ENCODE results near the gene CNTNAP4. TPM values are rescaled to one million over a fixed set of nuclear protein-coding genes. Genes with fewer than 3 reads are reported as not detected.

Gene CNTNAP4
- total RNA-seq, 1 donor from 2014 or later, result not detected

- Mint-ChIP-seq H3K4me3 (ENCODE audit: low read depth) (no peak overlapping the region), H3K4me1 (ENCODE audit: low read depth) (no peaks in the 10 kb centered on the region), H3K36me3 (ENCODE audit: low read depth) (no peaks in the 10 kb centered on the region), H3K27ac (no peak overlapping the region), H3K9me3 (peaks cover 15% of the 10 kb centered on the region), H3K27me3 (ENCODE audit: low read depth) (no peaks in the 10 kb centered on the region)
- intact Hi-C loops (cut with micrococcal nuclease), result no loop called here
- DNase-seq (ENCODE audit: low spot score), result no peak
Measured at GRCh38 chr16:76487411-76488064, 210.3 kb downstream of the CNTNAP4 start.

- Mint-ChIP-seq H3K9me3 (peaks cover 19% of the 10 kb centered on the region), H3K4me1 (ENCODE audit: low read depth) (no peaks in the 10 kb centered on the region), H3K27ac (no peak overlapping the region), H3K36me3 (ENCODE audit: low read depth) (no peaks in the 10 kb centered on the region), H3K27me3 (ENCODE audit: low read depth) (no peaks in the 10 kb centered on the region), H3K4me3 (ENCODE audit: low read depth) (no peak overlapping the region)
- DNase-seq (ENCODE audit: low spot score), result no peak
- intact Hi-C loops (cut with micrococcal nuclease), result no loop called here
Measured at GRCh38 chr16:76488065-76488417, 210.8 kb downstream of the CNTNAP4 start.

GRCh38 chr16:76490036-76490639 is 212.9 kb downstream of the CNTNAP4 start:
- intact Hi-C loops (cut with micrococcal nuclease), result no loop called here
- Mint-ChIP-seq H3K4me1 (ENCODE audit: low read depth) (no peaks in the 10 kb centered on the region), H3K4me3 (ENCODE audit: low read depth) (no peak overlapping the region), H3K27ac (no peak overlapping the region), H3K36me3 (ENCODE audit: low read depth) (no peaks in the 10 kb centered on the region), H3K27me3 (ENCODE audit: low read depth) (no peaks in the 10 kb centered on the region), H3K9me3 (peaks cover 21% of the 10 kb centered on the region)
- no peak for DNase-seq (ENCODE audit: low spot score)

- Mint-ChIP-seq H3K36me3 (ENCODE audit: low read depth) (no peaks in the 10 kb centered on the region), H3K27ac (no peak overlapping the region), H3K4me3 (ENCODE audit: low read depth) (no peak overlapping the region), H3K4me1 (ENCODE audit: low read depth) (no peaks in the 10 kb centered on the region), H3K9me3 (peaks cover 11% of the 10 kb centered on the region), H3K27me3 (ENCODE audit: low read depth) (no peaks in the 10 kb centered on the region)
- intact Hi-C loops (cut with micrococcal nuclease), result no loop called here
- DNase-seq (ENCODE audit: low spot score), result no peak
Measured at GRCh38 chr16:76500006-76500405, 222.8 kb downstream of the CNTNAP4 start.

GRCh38 chr16:76502063-76502462 is 224.9 kb downstream of the CNTNAP4 start:
- no peak for DNase-seq (ENCODE audit: low spot score)
- Mint-ChIP-seq H3K4me3 (ENCODE audit: low read depth) (no peak overlapping the region), H3K36me3 (ENCODE audit: low read depth) (no peaks in the 10 kb centered on the region), H3K4me1 (ENCODE audit: low read depth) (no peaks in the 10 kb centered on the region), H3K27me3 (ENCODE audit: low read depth) (no peaks in the 10 kb centered on the region), H3K9me3 (peaks cover 11% of the 10 kb centered on the region), H3K27ac (no peak overlapping the region)
- intact Hi-C loops (cut with micrococcal nuclease), result no loop called here

GRCh38 chr16:76502555-76502954 is 225.4 kb downstream of the CNTNAP4 start:
- no peaks in the 10 kb centered on the region for H3K4me1 Mint-ChIP-seq (ENCODE audit: low read depth)
- intact Hi-C loops (cut with micrococcal nuclease), result no loop called here
- no peak for DNase-seq (ENCODE audit: low spot score)
- no peaks in the 10 kb centered on the region for H3K27me3 Mint-ChIP-seq (ENCODE audit: low read depth)
- H3K9me3 Mint-ChIP-seq, result peaks cover 11% of the 10 kb centered on the region
- no peaks in the 10 kb centered on the region for H3K36me3 Mint-ChIP-seq (ENCODE audit: low read depth)
- H3K27ac Mint-ChIP-seq, result no peak overlapping the region
- no peak overlapping the region for H3K4me3 Mint-ChIP-seq (ENCODE audit: low read depth)

GRCh38 chr16:76503091-76503490 is 225.9 kb downstream of the CNTNAP4 start:
- no peaks in the 10 kb centered on the region for H3K4me1 Mint-ChIP-seq (ENCODE audit: low read depth)
- H3K36me3 Mint-ChIP-seq (ENCODE audit: low read depth), result no peaks in the 10 kb centered on the region
- intact Hi-C loops (cut with micrococcal nuclease), result no loop called here

GRCh38 chr16:76511203-76511602 is 234.0 kb downstream of the CNTNAP4 start:
- intact Hi-C loops (cut with micrococcal nuclease), result no loop called here
- H3K4me1 Mint-ChIP-seq (ENCODE audit: low read depth), result no peaks in the 10 kb centered on the region
- no peaks in the 10 kb centered on the region for H3K36me3 Mint-ChIP-seq (ENCODE audit: low read depth)
- peaks cover 12% of the 10 kb centered on the region for H3K9me3 Mint-ChIP-seq
- no peak overlapping the region for H3K4me3 Mint-ChIP-seq (ENCODE audit: low read depth)
- DNase-seq (ENCODE audit: low spot score), result no peak
- H3K27me3 Mint-ChIP-seq (ENCODE audit: low read depth), result no peaks in the 10 kb centered on the region
- H3K27ac Mint-ChIP-seq, result no peak overlapping the region

More at GRCh38 chr16:76503091-76503490, 225.9 kb downstream of the CNTNAP4 start:
- Mint-ChIP-seq H3K9me3 (peaks cover 11% of the 10 kb centered on the region), H3K27me3 (ENCODE audit: low read depth) (no peaks in the 10 kb centered on the region), H3K27ac (no peak overlapping the region), H3K4me3 (ENCODE audit: low read depth) (no peak overlapping the region)
- DNase-seq (ENCODE audit: low spot score), result no peak

GRCh38 chr16:76518781-76519180 is 241.6 kb downstream of the CNTNAP4 start:
- intact Hi-C loops (cut with micrococcal nuclease), result no loop called here
- H3K27ac Mint-ChIP-seq, result no peak overlapping the region
- no peaks in the 10 kb centered on the region for H3K27me3 Mint-ChIP-seq (ENCODE audit: low read depth)
- no peak for DNase-seq (ENCODE audit: low spot score)
- H3K36me3 Mint-ChIP-seq (ENCODE audit: low read depth), result no peaks in the 10 kb centered on the region
- no peak overlapping the region for H3K4me3 Mint-ChIP-seq (ENCODE audit: low read depth)
- no peaks in the 10 kb centered on the region for H3K4me1 Mint-ChIP-seq (ENCODE audit: low read depth)
- peaks cover 6% of the 10 kb centered on the region for H3K9me3 Mint-ChIP-seq

GRCh38 chr16:76524356-76524755 is 247.2 kb downstream of the CNTNAP4 start:
- no peaks in the 10 kb centered on the region for H3K36me3 Mint-ChIP-seq (ENCODE audit: low read depth)
- intact Hi-C loops (cut with micrococcal nuclease), result no loop called here
- H3K27me3 Mint-ChIP-seq (ENCODE audit: low read depth), result no peaks in the 10 kb centered on the region
- no peak overlapping the region for H3K4me3 Mint-ChIP-seq (ENCODE audit: low read depth)
- H3K4me1 Mint-ChIP-seq (ENCODE audit: low read depth), result no peaks in the 10 kb centered on the region
- no peak overlapping the region for H3K27ac Mint-ChIP-seq
- no peaks in the 10 kb centered on the region for H3K9me3 Mint-ChIP-seq
- DNase-seq (ENCODE audit: low spot score), result no peak

GRCh38 chr16:76524769-76525168 is 247.6 kb downstream of the CNTNAP4 start:
- Mint-ChIP-seq H3K27ac (no peak overlapping the region), H3K36me3 (ENCODE audit: low read depth) (no peaks in the 10 kb centered on the region), H3K9me3 (no peaks in the 10 kb centered on the region), H3K27me3 (ENCODE audit: low read depth) (no peaks in the 10 kb centered on the region), H3K4me1 (ENCODE audit: low read depth) (no peaks in the 10 kb centered on the region), H3K4me3 (ENCODE audit: low read depth) (no peak overlapping the region)
- intact Hi-C loops (cut with micrococcal nuclease), result no loop called here
- no peak for DNase-seq (ENCODE audit: low spot score)

- no peak for DNase-seq (ENCODE audit: low spot score)
- Mint-ChIP-seq H3K4me1 (ENCODE audit: low read depth) (no peaks in the 10 kb centered on the region), H3K27ac (no peak overlapping the region), H3K36me3 (ENCODE audit: low read depth) (no peaks in the 10 kb centered on the region), H3K9me3 (peaks cover 6% of the 10 kb centered on the region), H3K27me3 (ENCODE audit: low read depth) (no peaks in the 10 kb centered on the region), H3K4me3 (ENCODE audit: low read depth) (no peak overlapping the region)
- intact Hi-C loops (cut with micrococcal nuclease), result no loop called here
Measured at GRCh38 chr16:76527244-76527643, 250.0 kb downstream of the CNTNAP4 start.

GRCh38 chr16:76529120-76529519 is 251.9 kb downstream of the CNTNAP4 start:
- H3K9me3 Mint-ChIP-seq, result peaks cover 6% of the 10 kb centered on the region
- H3K27me3 Mint-ChIP-seq (ENCODE audit: low read depth), result no peaks in the 10 kb centered on the region
- intact Hi-C loops (cut with micrococcal nuclease), result no loop called here
- DNase-seq (ENCODE audit: low spot score), result no peak
- H3K27ac Mint-ChIP-seq, result no peak overlapping the region
- H3K4me1 Mint-ChIP-seq (ENCODE audit: low read depth), result no peaks in the 10 kb centered on the region
- H3K4me3 Mint-ChIP-seq (ENCODE audit: low read depth), result no peak overlapping the region
- no peaks in the 10 kb centered on the region for H3K36me3 Mint-ChIP-seq (ENCODE audit: low read depth)
